GM12878 (cell line): ENCODE data around the gene DDX10.

Source experiments
- EZH2 ChIP-seq: IDR thresholded peaks from 2 replicates; pipeline ENCODE4 v1.6.1; 2012; ENCODE audit warnings: low read depth, mild to moderate bottlenecking, control low read depth, inconsistent platforms, low read length, borderline replicate concordance; ENCODE audit not compliant: control insufficient read depth
- POLR2A ChIP-seq: IDR thresholded peaks from 2 replicates; pipeline ENCODE4 v1.6.1; 2011; ENCODE audit warnings: low read depth, mild to moderate bottlenecking, low read length

GRCh38 chr11:108663154-108663877 is 1.6 kb upstream of the DDX10 start:
- TF ChIP-seq EZH2, result no peak
- TF ChIP-seq POLR2A, result no peak
